Endothelial cell of umbilical vein (primary cell): Measurements from ENCODE around the gene TMPRSS3. TPM values are rescaled to one million over a fixed set of nuclear protein-coding genes. Genes with fewer than 3 reads are reported as not detected.

Experiments used
- BruUV-seq: library from RNA; stranded (reverse); fragments of 400-500 nt; replicated peaks from 2 replicates; lab custom pipeline; 2021; lab: Mats Ljungman, UMichigan
- CTCF ChIA-PET: fragments of 300-600, 350-600 bp; sonication (Branson Sonifier 250); formaldehyde crosslinking; loops from one replicate; lab custom pipeline; 2021; ENCODE audit warnings: antibody characterized with exemption, inconsistent platforms; lab: Charles Lee
- POLR2A ChIA-PET: fragments of 300-600, 350-600 bp; sonication (Branson Sonifier 250); formaldehyde crosslinking; loops from one replicate; lab custom pipeline; 2021; ENCODE audit warnings: antibody characterized with exemption, inconsistent platforms; lab: Charles Lee
- DNase-seq: peaks from one replicate; pipeline ENCODE4 v3.0.0-alpha.2; 2011; ENCODE audit warnings: low read depth, low spot score
- FAIRE-seq: peaks from 2 replicates; lab custom pipeline; 2011; peaks lifted over from hg19 to GRCh38; lab: Jason Lieb, UNC
- H2AFZ ChIP-seq: 2 replicates; pipeline ENCODE4 v1.6.0; 2012; ENCODE audit warnings: low read depth, low read length, control low read depth, inconsistent platforms
- H3K27ac ChIP-seq: 2 replicates; pipeline ENCODE4 v1.5.1; 2011; ENCODE audit warnings: low read depth, mild to moderate bottlenecking, control low read depth, low read length, moderate library complexity; ENCODE audit not compliant: insufficient read depth
- H3K27me3 ChIP-seq, 2 experiments: 2 replicates each; pipeline versions ENCODE4 v1.6.0 to v1.6.1; 2011; ENCODE audit warnings: low read length in 2 of 2, mixed read lengths in 1 of 2; ENCODE audit not compliant: control insufficient read depth in 2 of 2, insufficient read depth in 2 of 2
- H3K36me3 ChIP-seq, 2 experiments: 2 replicates in 1 of 2; 3 replicates in 1 of 2; pipeline ENCODE4 v1.5.1; 2011; ENCODE audit warnings: low read length in 2 of 2, mild to moderate bottlenecking in 1 of 2, moderate library complexity in 1 of 2; ENCODE audit not compliant: control insufficient read depth in 2 of 2, insufficient read depth in 2 of 2; ENCODE audit errors: extremely low read depth in 1 of 2
- H3K4me1 ChIP-seq: 3 replicates; pipeline ENCODE4 v1.5.1; 2011; ENCODE audit warnings: mild to moderate bottlenecking, low read length; ENCODE audit not compliant: control insufficient read depth, insufficient read depth; ENCODE audit errors: extremely low read depth
- H3K4me2 ChIP-seq: 2 replicates; pipeline ENCODE4 v1.6.1; 2011; ENCODE audit warnings: low read length, control low read depth, mixed read lengths; ENCODE audit not compliant: insufficient read depth
- H3K4me3 ChIP-seq, 3 experiments: fragments of 200-600 bp in 1 of 3; sonication (generic), shearing (Covaris generic) in 1 of 3; replicated peaks in 1 of 3; 2 replicates each; pipeline ENCODE4 v1.5.1; 2011 to 2016; ENCODE audit warnings: control low read depth in 3 of 3, low read length in 3 of 3, mild to moderate bottlenecking in 2 of 3, inconsistent platforms in 1 of 3, low read depth in 1 of 3, moderate library complexity in 1 of 3; ENCODE audit not compliant: insufficient read depth in 1 of 3
- H3K79me2 ChIP-seq: 2 replicates; pipeline ENCODE4 v1.6.0; 2012; ENCODE audit warnings: low read length, inconsistent platforms; ENCODE audit not compliant: control insufficient read depth, insufficient read depth
- H3K9ac ChIP-seq: replicated peaks from 2 replicates; pipeline ENCODE3; 2011; ENCODE audit warnings: low read length, control low read depth; ENCODE audit not compliant: insufficient read depth; ENCODE audit errors: extremely low read depth
- H3K9me1 ChIP-seq: replicated peaks from 3 replicates; pipeline ENCODE4 v1.6.0; 2011; ENCODE audit warnings: mild to moderate bottlenecking, low read length; ENCODE audit not compliant: control insufficient read depth, insufficient read depth; ENCODE audit errors: extremely low read depth
- H3K9me3 ChIP-seq: replicated peaks from 2 replicates; pipeline ENCODE4 v1.5.1; 2012; ENCODE audit warnings: low read length, inconsistent platforms; ENCODE audit not compliant: control insufficient read depth, insufficient read depth
- H4K20me1 ChIP-seq: replicated peaks from 2 replicates; pipeline ENCODE3; 2011; ENCODE audit warnings: mild to moderate bottlenecking, low read length; ENCODE audit not compliant: control insufficient read depth, insufficient read depth; ENCODE audit errors: extremely low read depth
- CTCF ChIP-seq, 2 donors: IDR thresholded peaks; 1 replicate in 1 of 2; 2 replicates in 1 of 2; pipeline ENCODE4 v1.5.1; 2011; ENCODE audit warnings: low read length in 2 of 2, mild to moderate bottlenecking in 2 of 2, moderate library complexity in 2 of 2, control low read depth in 1 of 2, inconsistent platforms in 1 of 2, low read depth in 1 of 2; ENCODE audit not compliant: insufficient read depth in 1 of 2; ENCODE audit errors: extremely low read depth in 1 of 2
- EZH2 ChIP-seq: IDR thresholded peaks from 2 replicates; pipeline ENCODE4 v1.6.1; 2012; ENCODE audit warnings: borderline replicate concordance, low read depth, mild to moderate bottlenecking, moderate library complexity, low read length, inconsistent platforms; ENCODE audit not compliant: severe bottlenecking
- FOS ChIP-seq: IDR thresholded peaks from 2 replicates; pipeline ENCODE4 v1.6.1; 2011; ENCODE audit warnings: mild to moderate bottlenecking, low read length, moderate library complexity, borderline replicate concordance; ENCODE audit not compliant: insufficient read depth
- GATA2 ChIP-seq: IDR thresholded peaks from 2 replicates; pipeline ENCODE4 v1.7.0; 2011; ENCODE audit warnings: low read depth, mild to moderate bottlenecking, moderate library complexity, mixed read lengths, low read length; ENCODE audit not compliant: insufficient read length, insufficient read depth
- JUN ChIP-seq: IDR thresholded peaks from 2 replicates; pipeline ENCODE4 v1.6.1; 2011; ENCODE audit warnings: borderline replicate concordance, low read depth; ENCODE audit not compliant: insufficient read length, insufficient read depth
- MAX ChIP-seq: IDR thresholded peaks from 2 replicates; pipeline ENCODE4 v1.6.1; 2011; ENCODE audit not compliant: insufficient read depth, insufficient read length
- MYC ChIP-seq: IDR thresholded peaks from one replicate; pipeline ENCODE4 v1.6.1; 2011; ENCODE audit warnings: mild to moderate bottlenecking, low read depth, low read length
- POLR2A ChIP-seq: IDR thresholded peaks from 2 replicates; pipeline ENCODE4 v1.6.1; 2012; ENCODE audit warnings: low read depth, mild to moderate bottlenecking, control low read depth, low read length
- POLR2AphosphoS5 ChIP-seq: IDR thresholded peaks from 2 replicates; pipeline ENCODE4 v1.6.1; 2012; ENCODE audit warnings: low read depth, mild to moderate bottlenecking, control low read depth, low read length, moderate library complexity; ENCODE audit not compliant: insufficient read depth
- dilution Hi-C: fragments of 300-500 bp; cut with MboI; formaldehyde crosslinking; loops from one replicate; pipeline ENCODE4 v1.15.0; 2019; ENCODE audit warnings: low sequenced_read_pairs; ENCODE audit not compliant: extremely low pct_ligation_motif_present
- intact Hi-C: fragments of 100-400 bp; cut with micrococcal nuclease; formaldehyde crosslinking; loops from one replicate; pipeline ENCODE4 v1.10.0; 2022
- polyA plus RNA-seq, 4 experiments: library from polyadenylated mRNA; depleted of rRNA in 3 of 4; stranded (reverse) in 3 of 4; unstranded in 1 of 4; fragments of >200 nt; gene quantifications; 2 replicates each; pipeline versions ENCODE4 v1.2.1 to v1.2.3, GENCODE V29; 2011 to 2012; ENCODE audit warnings: missing spikeins in 1 of 4
- total RNA-seq: library from RNA; stranded (reverse); gene quantifications from 2 replicates; pipeline ENCODE4 v1.2.3, GENCODE V29; 2021

The TMPRSS3 gene
- total and polyA plus RNA-seq, 2 donors (not counting 3 experiments of a cell fraction or from before 2014, with no cell fraction given): not detected

- H4K20me1 ChIP-seq: no peaks in the 10 kb centered on the region
- peaks cover 0 to 1% of the 10 kb centered on the region in 2 experiments for H3K27me3 ChIP-seq
- H3K4me3 ChIP-seq: no peak overlapping the region
- H2AFZ ChIP-seq: no peak overlapping the region
- no peaks in the 10 kb centered on the region for H3K9me1 ChIP-seq
- H3K4me2 ChIP-seq: no peak overlapping the region
- ChIA-PET CTCF (interaction anchor here (0.6 to 1.0 kb wide), 2 partner anchors 13 to 198 kb away, joined by 3 read pairs; no protein-coding TSS in a partner anchor), POLR2A (no interaction called here)
- H3K4me1 ChIP-seq: no peaks in the 10 kb centered on the region
- TF ChIP-seq POLR2A: no peak
- TF ChIP-seq GATA2: no peak
- TF ChIP-seq FOS: no peak
- no peak for TF ChIP-seq MAX
- TF ChIP-seq JUN: no peak
- no peak for TF ChIP-seq POLR2AphosphoS5
- TF ChIP-seq CTCF (IDR thresholded peaks at IDR 0.05; ENCODE audit: extremely low read depth in 1 of 2, insufficient read depth in 1 of 2, low read depth in 1 of 2, low read length in 2 of 2): no peak
- no peak for TF ChIP-seq MYC
- TF ChIP-seq EZH2: no peak
- intact Hi-C loops (no loop called here), dilution Hi-C loops (no loop called here)
- FAIRE-seq: no peak
- no peak overlapping the region for H3K27ac ChIP-seq
- H3K9me3 ChIP-seq: no peaks in the 10 kb centered on the region
- no peaks in the 10 kb centered on the region for H3K36me3 ChIP-seq
- H3K9ac ChIP-seq: no peak overlapping the region
- no peaks in the 10 kb centered on the region for H3K79me2 ChIP-seq
- no TSS peak for BruUV-seq
- no peak for DNase-seq
Observed at GRCh38 chr21:42362198-42362597, 33.7 kb downstream of the TMPRSS3 start.
